ENCODE results near the gene PDCD1. TPM values are rescaled to one million over a fixed set of nuclear protein-coding genes. Genes with fewer than 3 reads are reported as not detected.

PDCD1 gene
- total RNA-seq, 1 donor: 2.0 TPM

- H3K4me3 ChIP-seq (ENCODE audit: low read length): no peak overlapping the region
- peaks cover 20% of the 10 kb centered on the region for H3K4me1 ChIP-seq (ENCODE audit: insufficient read depth, low read length)
- H3K27me3 ChIP-seq (ENCODE audit: insufficient read depth, low read length): no peaks in the 10 kb centered on the region
- H3K9me3 ChIP-seq (ENCODE audit: low read depth, low read length): no peaks in the 10 kb centered on the region
Measured at GRCh38 chr2:241874277-241874925, 15.7 kb upstream of the PDCD1 start.

GRCh38 chr2:241873803-241874110 lies 15.1 kb upstream of the PDCD1 start:
- H3K9me3 ChIP-seq (ENCODE audit: low read depth, low read length): no peaks in the 10 kb centered on the region
- H3K27me3 ChIP-seq (ENCODE audit: insufficient read depth, low read length): no peaks in the 10 kb centered on the region
- peaks cover 22% of the 10 kb centered on the region for H3K4me1 ChIP-seq (ENCODE audit: insufficient read depth, low read length)
- no peak overlapping the region for H3K4me3 ChIP-seq (ENCODE audit: low read length)

GRCh38 chr2:241873081-241873802 lies 14.5 kb upstream of the PDCD1 start:
- Histone ChIP-seq H3K27me3 (ENCODE audit: insufficient read depth, low read length) (no peaks in the 10 kb centered on the region), H3K4me1 (ENCODE audit: insufficient read depth, low read length) (peaks cover 27% of the 10 kb centered on the region), H3K4me3 (ENCODE audit: low read length) (no peak overlapping the region), H3K9me3 (ENCODE audit: low read depth, low read length) (no peaks in the 10 kb centered on the region)

- H3K27me3 ChIP-seq (ENCODE audit: insufficient read depth, low read length): no peaks in the 10 kb centered on the region
- H3K4me1 ChIP-seq (ENCODE audit: insufficient read depth, low read length): peaks cover 36% of the 10 kb centered on the region
- no peak overlapping the region for H3K4me3 ChIP-seq (ENCODE audit: low read length)
- H3K9me3 ChIP-seq (ENCODE audit: low read depth, low read length): no peaks in the 10 kb centered on the region
Measured at GRCh38 chr2:241872313-241872642, 13.6 kb upstream of the PDCD1 start.

GRCh38 chr2:241871538-241872312 lies 13.0 kb upstream of the PDCD1 start:
- no peaks in the 10 kb centered on the region for H3K9me3 ChIP-seq (ENCODE audit: low read depth, low read length)
- no peak overlapping the region for H3K4me3 ChIP-seq (ENCODE audit: low read length)
- H3K27me3 ChIP-seq (ENCODE audit: insufficient read depth, low read length): no peaks in the 10 kb centered on the region
- H3K4me1 ChIP-seq (ENCODE audit: insufficient read depth, low read length): peaks cover 42% of the 10 kb centered on the region

- Histone ChIP-seq H3K9me3 (ENCODE audit: low read depth, low read length) (no peaks in the 10 kb centered on the region), H3K4me3 (ENCODE audit: low read length) (no peak overlapping the region), H3K4me1 (ENCODE audit: insufficient read depth, low read length) (peaks cover 47% of the 10 kb centered on the region), H3K27me3 (ENCODE audit: insufficient read depth, low read length) (no peaks in the 10 kb centered on the region)
Measured at GRCh38 chr2:241870611-241871537, 12.2 kb upstream of the PDCD1 start.

GRCh38 chr2:241870081-241870541 lies 11.4 kb upstream of the PDCD1 start:
- Histone ChIP-seq H3K27me3 (ENCODE audit: insufficient read depth, low read length) (peaks cover 6% of the 10 kb centered on the region), H3K4me3 (ENCODE audit: low read length) (no peak overlapping the region), H3K9me3 (ENCODE audit: low read depth, low read length) (no peaks in the 10 kb centered on the region), H3K4me1 (ENCODE audit: insufficient read depth, low read length) (peaks cover 47% of the 10 kb centered on the region)

- H3K4me3 ChIP-seq (ENCODE audit: low read length): no peak within 1 kb of the TSS
Measured at GRCh38 chr2:241869087-241869961, 10.6 kb upstream of the PDCD1 start, which contains the start of gene RTP5. Gene RTP5 (plus strand): TSS chr2:241869729. CDS start chr2:241869757, 28 bp downstream.

GRCh38 chr2:241868661-241869081 lies 10.0 kb upstream of the PDCD1 start:
- H3K4me3 ChIP-seq (ENCODE audit: low read length): no peak overlapping the region
- no peaks in the 10 kb centered on the region for H3K9me3 ChIP-seq (ENCODE audit: low read depth, low read length)
- H3K27me3 ChIP-seq (ENCODE audit: insufficient read depth, low read length): peaks cover 17% of the 10 kb centered on the region
- peaks cover 55% of the 10 kb centered on the region for H3K4me1 ChIP-seq (ENCODE audit: insufficient read depth, low read length)

More at GRCh38 chr2:241869087-241869961, 10.6 kb upstream of the PDCD1 start, which contains the start of gene RTP5:
- Histone ChIP-seq H3K27me3 (ENCODE audit: insufficient read depth, low read length) (peaks cover 12% of the 10 kb centered on the region), H3K9me3 (ENCODE audit: low read depth, low read length) (no peaks in the 10 kb centered on the region), H3K4me1 (ENCODE audit: insufficient read depth, low read length) (peaks cover 54% of the 10 kb centered on the region)

GRCh38 chr2:241867776-241868420 lies 9.2 kb upstream of the PDCD1 start:
- no peak overlapping the region for H3K4me3 ChIP-seq (ENCODE audit: low read length)
- H3K27me3 ChIP-seq (ENCODE audit: insufficient read depth, low read length): peaks cover 24% of the 10 kb centered on the region
- peaks cover 63% of the 10 kb centered on the region for H3K4me1 ChIP-seq (ENCODE audit: insufficient read depth, low read length)
- H3K9me3 ChIP-seq (ENCODE audit: low read depth, low read length): no peaks in the 10 kb centered on the region

GRCh38 chr2:241866790-241867645 lies 8.3 kb upstream of the PDCD1 start:
- Histone ChIP-seq H3K4me3 (ENCODE audit: low read length) (no peak overlapping the region), H3K4me1 (ENCODE audit: insufficient read depth, low read length) (peaks cover 62% of the 10 kb centered on the region), H3K27me3 (ENCODE audit: insufficient read depth, low read length) (peaks cover 30% of the 10 kb centered on the region)

GRCh38 chr2:241865957-241866789 lies 7.5 kb upstream of the PDCD1 start:
- H3K9me3 ChIP-seq (ENCODE audit: low read depth, low read length): no peaks in the 10 kb centered on the region
- peaks cover 54% of the 10 kb centered on the region for H3K4me1 ChIP-seq (ENCODE audit: insufficient read depth, low read length)
- peaks cover 30% of the 10 kb centered on the region for H3K27me3 ChIP-seq (ENCODE audit: insufficient read depth, low read length)
- no peak overlapping the region for H3K4me3 ChIP-seq (ENCODE audit: low read length)

More at GRCh38 chr2:241866790-241867645, 8.3 kb upstream of the PDCD1 start:
- no peaks in the 10 kb centered on the region for H3K9me3 ChIP-seq (ENCODE audit: low read depth, low read length)
